Liver (tissue), 9 donors: Measurements from ENCODE around the gene REM1. TPM values are rescaled to one million over a fixed set of nuclear protein-coding genes. Genes with fewer than 3 reads are reported as not detected.

ENCODE experiments used
- DNase-seq: peaks from one replicate; pipeline ENCODE4 v3.0.0-alpha.2; 2017; ENCODE audit warnings: low spot score
- H3K27ac ChIP-seq, 2 donors: one replicate each; pipeline ENCODE4 v1.7.0; 2013; ENCODE audit warnings: inconsistent platforms in 2 of 2, low read length in 2 of 2, control low read depth in 1 of 2, low read depth in 1 of 2, mild to moderate bottlenecking in 1 of 2
- H3K27me3 ChIP-seq, 4 donors: one replicate each; pipeline versions ENCODE4 v1.6.1 to v1.7.0; 2013; ENCODE audit warnings: low read length in 3 of 4, inconsistent platforms in 1 of 4, mild to moderate bottlenecking in 1 of 4, moderate library complexity in 1 of 4; ENCODE audit not compliant: control insufficient read depth in 4 of 4, insufficient read depth in 4 of 4
- H3K36me3 ChIP-seq, 4 donors: one replicate each; pipeline versions ENCODE4 v1.6.1 to v1.7.0; 2013; ENCODE audit warnings: low read length in 3 of 4, mild to moderate bottlenecking in 3 of 4, low read depth in 1 of 4, moderate library complexity in 1 of 4; ENCODE audit not compliant: control insufficient read depth in 4 of 4, insufficient read depth in 3 of 4
- H3K4me1 ChIP-seq, 4 donors: one replicate each; pipeline versions ENCODE4 v1.6.1 to v1.7.0; 2013; ENCODE audit warnings: low read length in 3 of 4, mild to moderate bottlenecking in 3 of 4, moderate library complexity in 1 of 4; ENCODE audit not compliant: control insufficient read depth in 4 of 4, insufficient read depth in 4 of 4
- H3K4me3 ChIP-seq, 3 donors: one replicate each; pipeline versions ENCODE4 v1.6.1 to v1.7.0; 2013; ENCODE audit warnings: low read length in 3 of 3, control low read depth in 1 of 3, low read depth in 1 of 3, mild to moderate bottlenecking in 1 of 3
- H3K9ac ChIP-seq, 2 donors: one replicate each; pipeline ENCODE4 v1.7.0; 2013; ENCODE audit warnings: low read length in 2 of 2, mild to moderate bottlenecking in 2 of 2, moderate library complexity in 2 of 2, control low read depth in 1 of 2, low read depth in 1 of 2
- H3K9me3 ChIP-seq, 4 donors: one replicate each; pipeline versions ENCODE4 v1.6.1 to v1.7.0; 2013; ENCODE audit warnings: low read length in 3 of 4; ENCODE audit not compliant: control insufficient read depth in 4 of 4
- ATF3 ChIP-seq: IDR thresholded peaks from 2 replicates; pipeline ENCODE4 v1.6.1; 2016; ENCODE audit warnings: antibody characterized with exemption
- EGR1 ChIP-seq, 2 donors: IDR thresholded peaks; 2 replicates each; pipeline ENCODE4 v1.6.1; 2016 to 2018; ENCODE audit warnings: antibody characterized with exemption in 2 of 2, low read depth in 2 of 2
- FOXA2 ChIP-seq: IDR thresholded peaks from 2 replicates; pipeline ENCODE4 v1.6.1; 2016; ENCODE audit warnings: antibody characterized with exemption
- GABPA ChIP-seq, 2 donors: IDR thresholded peaks in 1 of 2; conservative IDR thresholded peaks in 1 of 2; 2 replicates each; pipeline ENCODE4 v1.6.1; 2016; ENCODE audit warnings: antibody characterized with exemption in 2 of 2, mild to moderate bottlenecking in 1 of 2, moderate library complexity in 1 of 2
- HNF4A ChIP-seq, 2 donors: conservative IDR thresholded peaks; 2 replicates each; pipeline ENCODE4 v1.6.1; 2016; ENCODE audit warnings: antibody characterized with exemption in 2 of 2, mild to moderate bottlenecking in 2 of 2
- HNF4G ChIP-seq: IDR thresholded peaks from 2 replicates; pipeline ENCODE4 v1.6.1; 2016; ENCODE audit warnings: antibody characterized with exemption
- JUND ChIP-seq, 2 donors: IDR thresholded peaks; 2 replicates each; pipeline ENCODE4 v1.6.1; 2016; ENCODE audit warnings: antibody characterized with exemption in 2 of 2
- MAX ChIP-seq: IDR thresholded peaks from 2 replicates; pipeline ENCODE4 v1.6.1; 2016; ENCODE audit warnings: antibody characterized with exemption
- NR2F2 ChIP-seq: IDR thresholded peaks from 2 replicates; pipeline ENCODE4 v1.6.1; 2016; ENCODE audit warnings: antibody characterized with exemption
- RAD21 ChIP-seq, 2 donors: IDR thresholded peaks; 2 replicates each; pipeline ENCODE4 v1.6.1; 2016; ENCODE audit warnings: antibody characterized with exemption in 2 of 2, mild to moderate bottlenecking in 2 of 2
- RXRA ChIP-seq, 2 donors: IDR thresholded peaks; 2 replicates each; pipeline ENCODE4 v1.6.1; 2017 to 2018; ENCODE audit warnings: antibody characterized with exemption in 2 of 2, mild to moderate bottlenecking in 1 of 2
- SP1 ChIP-seq: IDR thresholded peaks from 2 replicates; pipeline ENCODE4 v1.6.1; 2018; ENCODE audit warnings: antibody characterized with exemption, mild to moderate bottlenecking
- YY1 ChIP-seq: IDR thresholded peaks from 2 replicates; pipeline ENCODE4 v1.6.1; 2016; ENCODE audit warnings: antibody characterized with exemption, mild to moderate bottlenecking
- WGBS: extraction: QIAGEN DNeasy Blood & Tissue Kit; methylation state at CpG from one replicate; pipeline ENCODE4 v1.1.7; 2013; 5-methylcytosine and 5-hydroxymethylcytosine counted together
- polyA plus RNA-seq, 2 donors: library from polyadenylated mRNA; stranded (reverse) in 1 of 2; unstranded in 1 of 2; fragments of 200-250 nt in 1 of 2; fragments of >200 nt in 1 of 2; fragmentation: Nextera tagmentation in 1 of 2; extraction: Ambion mirVana in 1 of 2; gene quantifications; one replicate each; pipeline versions ENCODE4 v1.2.1 to v1.2.3, GENCODE V29; 2013 to 2015
- total RNA-seq, 2 donors: library from RNA; depleted of rRNA; stranded (reverse); fragments of >200 nt; gene quantifications; one replicate each; pipeline ENCODE4 v1.2.3, GENCODE V29; 2014
- TF ChIP-seq, protein P1 (sequence below): IDR thresholded peaks from 2 replicates; pipeline ENCODE4 v1.6.1; 2016; ENCODE audit warnings: antibody characterized with exemption, mild to moderate bottlenecking
- TF ChIP-seq, protein P2 (sequence below): IDR thresholded peaks from 2 replicates; pipeline ENCODE4 v1.6.1; 2016; ENCODE audit warnings: antibody characterized with exemption
- TF ChIP-seq, protein P3 (sequence below): fragments of 150-350 bp; IDR thresholded peaks from 2 replicates; pipeline ENCODE4 v1.5.1; 2017; ENCODE audit warnings: improper control_type of control experiment, low read depth, low read length; ENCODE audit not compliant: missing input control
- donor health status: healthy.
- donor health status: healthy.
- donor health status: healthy.
- donor health status: healthy.
- donor health status: healthy.

The REM1 gene
- total and polyA plus RNA-seq, 4 donors, result 0.17 to 0.46 (median 0.21) TPM

- WGBS, result 85% methylated on average over 3 of the region's 3 CpGs
- Histone ChIP-seq H3K4me3 (peak overlapping the region; percentile 88 to 100 (median 94)), H3K36me3 (peaks cover 0 to 3% (median 1%) of the 10 kb centered on the region in 4 donors), H3K9me3 (no peaks in the 10 kb centered on the region), H3K9ac (no peak overlapping the region), H3K27ac (peak overlapping the region in 1 of 2 donors; percentile 41), H3K27me3 (no peaks in the 10 kb centered on the region), H3K4me1 (peaks cover 5 to 28% (median 24%) of the 10 kb centered on the region in 4 donors)
- TF ChIP-seq YY1 (no peak), RXRA (IDR thresholded peaks at IDR 0.05) (no peak), FOXA2 (no peak), RAD21 (IDR thresholded peaks at IDR 0.05) (no peak), GABPA (IDR thresholded peaks at IDR 0.05 in 1 of 2, conservative IDR thresholded peaks at IDR 0.05 in 1 of 2) (no peak), SP1 (no peak), HNF4G (no peak), MAX (no peak), EGR1 (IDR thresholded peaks at IDR 0.05; ENCODE audit: low read depth in 2 of 2) (no peak), ATF3 (no peak), NR2F2 (no peak)
- TF ChIP-seq, protein P1, sequence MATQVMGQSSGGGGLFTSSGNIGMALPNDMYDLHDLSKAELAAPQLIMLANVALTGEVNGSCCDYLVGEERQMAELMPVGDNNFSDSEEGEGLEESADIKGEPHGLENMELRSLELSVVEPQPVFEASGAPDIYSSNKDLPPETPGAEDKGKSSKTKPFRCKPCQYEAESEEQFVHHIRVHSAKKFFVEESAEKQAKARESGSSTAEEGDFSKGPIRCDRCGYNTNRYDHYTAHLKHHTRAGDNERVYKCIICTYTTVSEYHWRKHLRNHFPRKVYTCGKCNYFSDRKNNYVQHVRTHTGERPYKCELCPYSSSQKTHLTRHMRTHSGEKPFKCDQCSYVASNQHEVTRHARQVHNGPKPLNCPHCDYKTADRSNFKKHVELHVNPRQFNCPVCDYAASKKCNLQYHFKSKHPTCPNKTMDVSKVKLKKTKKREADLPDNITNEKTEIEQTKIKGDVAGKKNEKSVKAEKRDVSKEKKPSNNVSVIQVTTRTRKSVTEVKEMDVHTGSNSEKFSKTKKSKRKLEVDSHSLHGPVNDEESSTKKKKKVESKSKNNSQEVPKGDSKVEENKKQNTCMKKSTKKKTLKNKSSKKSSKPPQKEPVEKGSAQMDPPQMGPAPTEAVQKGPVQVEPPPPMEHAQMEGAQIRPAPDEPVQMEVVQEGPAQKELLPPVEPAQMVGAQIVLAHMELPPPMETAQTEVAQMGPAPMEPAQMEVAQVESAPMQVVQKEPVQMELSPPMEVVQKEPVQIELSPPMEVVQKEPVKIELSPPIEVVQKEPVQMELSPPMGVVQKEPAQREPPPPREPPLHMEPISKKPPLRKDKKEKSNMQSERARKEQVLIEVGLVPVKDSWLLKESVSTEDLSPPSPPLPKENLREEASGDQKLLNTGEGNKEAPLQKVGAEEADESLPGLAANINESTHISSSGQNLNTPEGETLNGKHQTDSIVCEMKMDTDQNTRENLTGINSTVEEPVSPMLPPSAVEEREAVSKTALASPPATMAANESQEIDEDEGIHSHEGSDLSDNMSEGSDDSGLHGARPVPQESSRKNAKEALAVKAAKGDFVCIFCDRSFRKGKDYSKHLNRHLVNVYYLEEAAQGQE, result no peak
- TF ChIP-seq, protein P2, sequence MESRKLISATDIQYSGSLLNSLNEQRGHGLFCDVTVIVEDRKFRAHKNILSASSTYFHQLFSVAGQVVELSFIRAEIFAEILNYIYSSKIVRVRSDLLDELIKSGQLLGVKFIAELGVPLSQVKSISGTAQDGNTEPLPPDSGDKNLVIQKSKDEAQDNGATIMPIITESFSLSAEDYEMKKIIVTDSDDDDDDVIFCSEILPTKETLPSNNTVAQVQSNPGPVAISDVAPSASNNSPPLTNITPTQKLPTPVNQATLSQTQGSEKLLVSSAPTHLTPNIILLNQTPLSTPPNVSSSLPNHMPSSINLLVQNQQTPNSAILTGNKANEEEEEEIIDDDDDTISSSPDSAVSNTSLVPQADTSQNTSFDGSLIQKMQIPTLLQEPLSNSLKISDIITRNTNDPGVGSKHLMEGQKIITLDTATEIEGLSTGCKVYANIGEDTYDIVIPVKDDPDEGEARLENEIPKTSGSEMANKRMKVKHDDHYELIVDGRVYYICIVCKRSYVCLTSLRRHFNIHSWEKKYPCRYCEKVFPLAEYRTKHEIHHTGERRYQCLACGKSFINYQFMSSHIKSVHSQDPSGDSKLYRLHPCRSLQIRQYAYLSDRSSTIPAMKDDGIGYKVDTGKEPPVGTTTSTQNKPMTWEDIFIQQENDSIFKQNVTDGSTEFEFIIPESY, result no peak
- DNase-seq, result no peak
Observed at GRCh38 chr20:31515775-31516107, 40.7 kb downstream of the REM1 start.

DNA sequence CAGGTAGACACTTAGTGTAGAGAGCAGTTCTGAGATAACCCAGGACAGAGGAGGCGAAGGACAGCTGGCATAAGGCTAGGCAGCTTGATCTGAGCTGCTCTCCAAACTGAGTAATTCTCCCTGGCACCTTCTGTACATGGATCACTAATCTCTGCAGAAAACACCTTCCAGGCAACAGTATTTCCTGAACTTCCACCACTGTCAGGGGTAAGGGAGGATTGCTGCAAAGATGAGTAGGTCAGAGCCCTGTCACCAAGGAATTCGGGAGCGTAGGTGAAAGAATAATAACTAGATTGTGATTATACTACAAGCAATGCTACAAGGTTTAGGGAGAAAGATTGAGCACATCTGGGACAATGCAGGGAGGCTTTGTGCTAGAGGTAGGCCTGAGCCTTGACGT, 41.1 kb downstream of the REM1 start:
- Histone ChIP-seq H3K4me3 (peak overlapping the region in 2 of 3 donors; percentile 88 to 94), H3K27ac (no peak overlapping the region), H3K36me3 (peaks cover 0 to 3% (median 2%) of the 10 kb centered on the region in 4 donors), H3K27me3 (no peaks in the 10 kb centered on the region), H3K9ac (no peak overlapping the region), H3K9me3 (no peaks in the 10 kb centered on the region), H3K4me1 (peaks cover 5 to 28% (median 24%) of the 10 kb centered on the region in 4 donors)
- no peak for DNase-seq
- WGBS, result 96% methylated on average over 4 of the region's 4 CpGs
- TF ChIP-seq, protein P2, result no peak
- TF ChIP-seq FOXA2 (no peak), RXRA (IDR thresholded peaks at IDR 0.05) (no peak), HNF4G (no peak), HNF4A (conservative IDR thresholded peaks at IDR 0.05) (no peak), MAX (no peak), YY1 (no peak), RAD21 (IDR thresholded peaks at IDR 0.05) (no peak), NR2F2 (no peak), JUND (IDR thresholded peaks at IDR 0.05) (no peak), ATF3 (no peak), SP1 (no peak), EGR1 (IDR thresholded peaks at IDR 0.05; ENCODE audit: low read depth in 2 of 2) (no peak), GABPA (IDR thresholded peaks at IDR 0.05 in 1 of 2, conservative IDR thresholded peaks at IDR 0.05 in 1 of 2) (no peak)
- TF ChIP-seq, protein P3, sequence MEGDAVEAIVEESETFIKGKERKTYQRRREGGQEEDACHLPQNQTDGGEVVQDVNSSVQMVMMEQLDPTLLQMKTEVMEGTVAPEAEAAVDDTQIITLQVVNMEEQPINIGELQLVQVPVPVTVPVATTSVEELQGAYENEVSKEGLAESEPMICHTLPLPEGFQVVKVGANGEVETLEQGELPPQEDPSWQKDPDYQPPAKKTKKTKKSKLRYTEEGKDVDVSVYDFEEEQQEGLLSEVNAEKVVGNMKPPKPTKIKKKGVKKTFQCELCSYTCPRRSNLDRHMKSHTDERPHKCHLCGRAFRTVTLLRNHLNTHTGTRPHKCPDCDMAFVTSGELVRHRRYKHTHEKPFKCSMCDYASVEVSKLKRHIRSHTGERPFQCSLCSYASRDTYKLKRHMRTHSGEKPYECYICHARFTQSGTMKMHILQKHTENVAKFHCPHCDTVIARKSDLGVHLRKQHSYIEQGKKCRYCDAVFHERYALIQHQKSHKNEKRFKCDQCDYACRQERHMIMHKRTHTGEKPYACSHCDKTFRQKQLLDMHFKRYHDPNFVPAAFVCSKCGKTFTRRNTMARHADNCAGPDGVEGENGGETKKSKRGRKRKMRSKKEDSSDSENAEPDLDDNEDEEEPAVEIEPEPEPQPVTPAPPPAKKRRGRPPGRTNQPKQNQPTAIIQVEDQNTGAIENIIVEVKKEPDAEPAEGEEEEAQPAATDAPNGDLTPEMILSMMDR, result no peak
- TF ChIP-seq, protein P1, result no peak
